OCI-LY7 (cell line): ENCODE data around the gene PXDN. TPM values are rescaled to one million over a fixed set of nuclear protein-coding genes. Genes with fewer than 3 reads are reported as not detected.

Experiments
- BruUV-seq: library from RNA; stranded (reverse); fragments of 400-500 nt; replicated peaks from 2 replicates; lab custom pipeline; 2021; lab: Mats Ljungman, UMichigan
- CTCF ChIA-PET: fragments of 300-600 bp; sonication (Branson Sonifier 250); formaldehyde crosslinking; loops from one replicate; lab custom pipeline; 2022; ENCODE audit warnings: antibody characterized with exemption; ENCODE audit not compliant: unreplicated experiment; lab: Charles Lee
- POLR2A ChIA-PET: fragments of 300-600 bp; sonication (Branson Sonifier 250); formaldehyde crosslinking; loops from one replicate; lab custom pipeline; 2022; ENCODE audit warnings: antibody characterized with exemption; lab: Charles Lee
- DNase-seq: peaks from one replicate; pipeline ENCODE4 v3.0.0-alpha.2; 2015; ENCODE audit warnings: low spot score
- H2AFZ ChIP-seq: fragments of 200-600 bp; sonication (generic), shearing (Covaris generic); 2 replicates; pipeline ENCODE4 v1.6.1; 2014; ENCODE audit warnings: mild to moderate bottlenecking, antibody characterized with exemption, low read length, moderate library complexity
- H3K27ac ChIP-seq: fragments of 200-600 bp; sonication (generic); 2 replicates; pipeline ENCODE4 v1.5.1; 2014; ENCODE audit warnings: mixed run types, low read depth, mild to moderate bottlenecking, moderate library complexity, low read length, inconsistent platforms; ENCODE audit not compliant: poor library complexity, severe bottlenecking
- H3K36me3 ChIP-seq: fragments of 200-600 bp; sonication (generic); 2 replicates; pipeline ENCODE4 v1.6.1; 2014; ENCODE audit warnings: mild to moderate bottlenecking, antibody characterized with exemption, low read length, moderate library complexity, mixed read lengths; ENCODE audit not compliant: insufficient read depth
- H3K4me1 ChIP-seq: fragments of 200-600 bp; sonication (generic); 2 replicates; pipeline ENCODE4 v1.5.1; 2014; ENCODE audit warnings: mild to moderate bottlenecking, low read length; ENCODE audit not compliant: insufficient read depth, poor library complexity, severe bottlenecking
- H3K4me2 ChIP-seq: fragments of 200-600 bp; sonication (generic); 2 replicates; pipeline ENCODE4 v1.6.1; 2014; ENCODE audit warnings: mild to moderate bottlenecking, low read length
- H3K4me3 ChIP-seq: fragments of 200-600 bp; sonication (generic); 2 replicates; pipeline ENCODE4 v1.5.1; 2014; ENCODE audit warnings: mild to moderate bottlenecking, low read depth, low read length; ENCODE audit not compliant: poor library complexity, severe bottlenecking
- H3K79me2 ChIP-seq: fragments of 200-600 bp; sonication (generic); 2 replicates; pipeline ENCODE4 v1.6.1; 2016; ENCODE audit warnings: low read depth, mild to moderate bottlenecking, low read length, moderate library complexity, mixed read lengths; ENCODE audit not compliant: insufficient read depth
- H3K9me2 ChIP-seq: fragments of 200-600 bp; sonication (generic); 2 replicates; pipeline ENCODE4 v1.6.1; 2016; ENCODE audit warnings: mild to moderate bottlenecking, low read length, mixed read lengths; ENCODE audit not compliant: insufficient read depth
- H3K9me3 ChIP-seq: fragments of 200-600 bp; sonication (generic); 2 replicates; pipeline ENCODE4 v1.6.1; 2014; ENCODE audit warnings: mild to moderate bottlenecking, mixed run types, low read length, mixed read lengths
- H4K20me1 ChIP-seq: fragments of 200-600 bp; sonication (generic); 2 replicates; pipeline ENCODE4 v1.6.1; 2014; ENCODE audit warnings: mild to moderate bottlenecking, antibody characterized with exemption, low read length, moderate library complexity, mixed read lengths; ENCODE audit not compliant: insufficient read depth
- EZH2phosphoT487 ChIP-seq: fragments of 200-600 bp; sonication (generic); IDR thresholded peaks from 2 replicates; pipeline ENCODE4 v1.6.1; 2018; ENCODE audit warnings: low read depth, borderline replicate concordance, mild to moderate bottlenecking, mixed run types, antibody characterized with exemption, low read length, moderate library complexity, mixed read lengths
- intact Hi-C: fragments of 100-400 bp; cut with micrococcal nuclease; formaldehyde crosslinking; loops from one replicate; pipeline ENCODE4 v1.10.0; 2022; ENCODE audit not compliant: unreplicated experiment
- total RNA-seq, 2 experiments: library from RNA; depleted of rRNA in 1 of 2; stranded (reverse); fragments of >200 nt in 1 of 2; shearing (Covaris generic) in 1 of 2; gene quantifications; 2 replicates each; pipeline ENCODE4 v1.2.3, GENCODE V29; 2014 to 2022
- TF ChIP-seq, protein P1 (sequence below): fragments of 200-600 bp; sonication (generic); conservative IDR thresholded peaks from 2 replicates; pipeline ENCODE4 v1.5.1; 2014; ENCODE audit warnings: mild to moderate bottlenecking, antibody characterized with exemption, low read length, moderate library complexity, mixed read lengths

The PXDN gene
- total RNA-seq, 2 experiments from 2014 or later: not detected

DNA sequence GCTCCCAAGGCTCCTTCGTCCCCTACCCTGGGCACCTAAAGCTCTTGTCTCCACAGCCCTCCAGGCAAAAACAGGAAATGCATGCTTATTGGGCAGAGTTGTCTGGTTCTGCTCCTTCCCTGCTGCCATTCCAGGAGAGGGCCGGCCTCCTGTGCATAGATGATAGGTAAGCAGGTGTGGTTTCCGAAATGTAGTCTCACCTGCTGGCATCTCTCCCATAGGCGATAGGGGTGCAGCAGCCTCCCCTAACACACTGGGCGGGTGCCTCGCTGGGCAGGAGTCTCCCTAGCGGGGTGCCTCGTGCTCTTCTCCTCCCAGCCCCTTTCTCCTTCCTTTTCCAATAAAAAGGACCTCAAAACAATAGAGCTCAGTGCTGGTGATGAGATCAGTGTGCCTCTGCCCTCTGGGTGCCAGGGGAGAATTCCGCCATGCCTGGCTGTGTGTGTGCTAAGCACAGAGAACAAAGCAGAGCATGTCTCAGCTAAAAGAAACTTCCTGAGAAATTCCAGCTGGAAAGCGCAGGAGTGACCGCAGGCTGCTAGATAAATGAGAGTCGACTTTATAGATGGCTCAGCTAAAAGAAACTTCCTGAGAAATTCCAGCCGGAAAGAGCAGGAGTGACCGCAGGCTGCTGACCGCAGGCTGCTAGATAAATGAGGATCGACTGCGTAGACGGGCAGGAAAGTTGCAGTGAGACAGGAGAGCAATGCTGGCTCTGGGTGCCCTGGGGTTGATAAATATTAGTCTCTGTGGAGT, 11.3 kb upstream of the PXDN start:
- H3K4me1 ChIP-seq: no peaks in the 10 kb centered on the region
- CTCF ChIA-PET: no interaction called here
- no peak for TF ChIP-seq EZH2phosphoT487
- TF ChIP-seq, protein P1, sequence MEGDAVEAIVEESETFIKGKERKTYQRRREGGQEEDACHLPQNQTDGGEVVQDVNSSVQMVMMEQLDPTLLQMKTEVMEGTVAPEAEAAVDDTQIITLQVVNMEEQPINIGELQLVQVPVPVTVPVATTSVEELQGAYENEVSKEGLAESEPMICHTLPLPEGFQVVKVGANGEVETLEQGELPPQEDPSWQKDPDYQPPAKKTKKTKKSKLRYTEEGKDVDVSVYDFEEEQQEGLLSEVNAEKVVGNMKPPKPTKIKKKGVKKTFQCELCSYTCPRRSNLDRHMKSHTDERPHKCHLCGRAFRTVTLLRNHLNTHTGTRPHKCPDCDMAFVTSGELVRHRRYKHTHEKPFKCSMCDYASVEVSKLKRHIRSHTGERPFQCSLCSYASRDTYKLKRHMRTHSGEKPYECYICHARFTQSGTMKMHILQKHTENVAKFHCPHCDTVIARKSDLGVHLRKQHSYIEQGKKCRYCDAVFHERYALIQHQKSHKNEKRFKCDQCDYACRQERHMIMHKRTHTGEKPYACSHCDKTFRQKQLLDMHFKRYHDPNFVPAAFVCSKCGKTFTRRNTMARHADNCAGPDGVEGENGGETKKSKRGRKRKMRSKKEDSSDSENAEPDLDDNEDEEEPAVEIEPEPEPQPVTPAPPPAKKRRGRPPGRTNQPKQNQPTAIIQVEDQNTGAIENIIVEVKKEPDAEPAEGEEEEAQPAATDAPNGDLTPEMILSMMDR: no peak
- no peak overlapping the region for H2AFZ ChIP-seq
- H3K4me2 ChIP-seq: no peak overlapping the region
- no TSS peak for BruUV-seq
- no peaks in the 10 kb centered on the region for H4K20me1 ChIP-seq
- POLR2A ChIA-PET: interaction anchor here (1.0 kb wide), 1 partner anchor 57 kb away, joined by 8 read pairs; no protein-coding TSS in a partner anchor
- no peak overlapping the region for H3K4me3 ChIP-seq
- intact Hi-C loops: no loop called here
- no peak overlapping the region for H3K27ac ChIP-seq
- H3K9me2 ChIP-seq: no peaks in the 10 kb centered on the region
- no peaks in the 10 kb centered on the region for H3K79me2 ChIP-seq
- H3K9me3 ChIP-seq: no peaks in the 10 kb centered on the region
- no peaks in the 10 kb centered on the region for H3K36me3 ChIP-seq
- no peak for DNase-seq

DNA sequence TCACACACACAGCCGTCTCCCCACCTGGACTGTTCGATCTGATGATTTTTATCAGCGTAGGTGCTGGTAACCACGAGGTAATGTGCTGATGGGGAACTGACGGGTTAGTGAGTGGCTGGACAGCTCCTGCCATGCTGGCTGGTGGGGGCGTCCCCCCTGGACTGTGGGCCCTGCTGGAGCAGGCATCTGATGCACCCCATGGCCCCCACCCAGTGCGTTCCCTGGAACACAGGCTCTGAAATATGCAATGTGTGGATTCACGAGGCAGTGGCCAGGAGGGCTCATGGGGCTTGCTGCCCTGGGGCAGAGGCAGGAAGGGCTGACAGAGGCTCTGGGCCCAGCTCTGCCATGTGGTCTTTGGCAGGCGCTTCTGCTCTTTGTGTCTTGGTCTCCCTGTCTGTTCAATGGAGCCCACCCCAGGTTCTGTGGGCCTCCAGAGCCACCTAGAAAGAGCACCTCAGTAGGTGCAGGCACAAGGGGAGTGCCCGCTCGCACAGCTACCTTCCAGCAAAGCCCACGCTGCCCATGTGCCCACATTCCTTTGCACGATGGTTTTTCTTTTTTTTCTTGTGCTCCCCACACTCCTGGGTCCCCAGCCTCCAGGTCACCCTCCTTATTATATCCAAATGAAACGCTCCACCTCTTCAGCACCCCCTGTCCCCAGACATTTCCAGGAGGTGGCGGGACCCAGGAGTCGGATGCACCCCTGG, 10.3 kb upstream of the PXDN start:
- Histone ChIP-seq H3K27ac (no peak overlapping the region), H3K4me2 (no peak overlapping the region), H4K20me1 (no peaks in the 10 kb centered on the region), H3K36me3 (no peaks in the 10 kb centered on the region), H3K4me3 (no peak overlapping the region), H2AFZ (no peak overlapping the region), H3K9me3 (no peaks in the 10 kb centered on the region), H3K9me2 (no peaks in the 10 kb centered on the region), H3K79me2 (no peaks in the 10 kb centered on the region), H3K4me1 (no peaks in the 10 kb centered on the region)
- TF ChIP-seq, protein P1: no peak
- TF ChIP-seq EZH2phosphoT487: no peak
- DNase-seq: no peak
- no TSS peak for BruUV-seq
- intact Hi-C loops: loop anchor here (5.0 kb wide), 1 partner anchor 162 kb away; no protein-coding TSS in a partner anchor
- POLR2A ChIA-PET: interaction anchor here (1.0 kb wide), 1 partner anchor 58 kb away, joined by 8 read pairs; no protein-coding TSS in a partner anchor
- CTCF ChIA-PET: no interaction called here
